Memory B cell (primary cell): ENCODE data around the gene SIPA1L3.

ENCODE experiments used
- ATAC-seq: fragments of 150-1000 bp; cut with Tn5 transposase; 2 replicates; pipeline ENCODE4 v1.10.0; 2021; ENCODE audit warnings: low read depth, mild to moderate bottlenecking, moderate library complexity
- DNase-seq, 2 donors: peaks; one replicate each; pipeline ENCODE4 v3.0.0; 2022; ENCODE audit warnings: low spot score in 2 of 2
- H3K27ac Mint-ChIP-seq: one replicate; pipeline ENCODE4 v1.8.0; 2022; ENCODE audit warnings: mild to moderate bottlenecking, moderate library complexity, mixed read lengths
- H3K27me3 Mint-ChIP-seq: one replicate; pipeline ENCODE4 v1.8.0; 2022; ENCODE audit warnings: mixed read lengths
- H3K36me3 Mint-ChIP-seq: one replicate; pipeline ENCODE4 v1.8.0; 2022; ENCODE audit warnings: mild to moderate bottlenecking, mixed read lengths
- H3K4me1 Mint-ChIP-seq: one replicate; pipeline ENCODE4 v1.8.0; 2022; ENCODE audit warnings: mixed read lengths
- H3K4me3 Mint-ChIP-seq: one replicate; pipeline ENCODE4 v1.8.0; 2022; ENCODE audit warnings: mild to moderate bottlenecking, moderate library complexity, mixed read lengths
- H3K9me3 Mint-ChIP-seq: one replicate; pipeline ENCODE4 v1.8.0; 2022; ENCODE audit warnings: mixed read lengths

Gene SIPA1L3

GRCh38 chr19:38253788-38254187, 346.8 kb downstream of the SIPA1L3 start:
- H3K27ac Mint-ChIP-seq = peak overlapping the region; percentile 55
- no peak for DNase-seq
- H3K4me3 Mint-ChIP-seq = peak overlapping the region; percentile 67

GRCh38 chr19:38255383-38256014, 348.5 kb downstream of the SIPA1L3 start:
- peaks cover 40% of the 10 kb centered on the region for H3K4me1 Mint-ChIP-seq
- ATAC-seq (peak; percentile 33), DNase-seq (peak in 1 of 2 donors; percentile 14)
- H3K4me3 Mint-ChIP-seq = peak overlapping the region; percentile 75
- peak overlapping the region; percentile 72 for H3K27ac Mint-ChIP-seq
- no peaks in the 10 kb centered on the region for H3K9me3 Mint-ChIP-seq
- H3K36me3 Mint-ChIP-seq = peaks cover 1% of the 10 kb centered on the region
- peaks cover 10% of the 10 kb centered on the region for H3K27me3 Mint-ChIP-seq

More at GRCh38 chr19:38253788-38254187, 346.8 kb downstream of the SIPA1L3 start:
- ATAC-seq = no peak
- Mint-ChIP-seq H3K4me1 (peaks cover 40% of the 10 kb centered on the region), H3K27me3 (peaks cover 9% of the 10 kb centered on the region), H3K36me3 (peaks cover 1% of the 10 kb centered on the region), H3K9me3 (no peaks in the 10 kb centered on the region)
